Amygdala (tissue), 56 donors: ENCODE measurements around the gene RGCC.
"Not testable (repeated sequence)": the region's sequence is repeated elsewhere in the genome, so short reads cannot be mapped to it uniquely, and the experiment has no call there.

Experiments
- DNase-seq, 56 donors: peaks; one replicate each; lab custom pipeline; 2025; lab: John Stamatoyannopoulos, UW

Gene RGCC, protein sequence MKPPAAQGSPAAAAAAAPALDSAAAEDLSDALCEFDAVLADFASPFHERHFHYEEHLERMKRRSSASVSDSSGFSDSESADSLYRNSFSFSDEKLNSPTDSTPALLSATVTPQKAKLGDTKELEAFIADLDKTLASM

DNA sequence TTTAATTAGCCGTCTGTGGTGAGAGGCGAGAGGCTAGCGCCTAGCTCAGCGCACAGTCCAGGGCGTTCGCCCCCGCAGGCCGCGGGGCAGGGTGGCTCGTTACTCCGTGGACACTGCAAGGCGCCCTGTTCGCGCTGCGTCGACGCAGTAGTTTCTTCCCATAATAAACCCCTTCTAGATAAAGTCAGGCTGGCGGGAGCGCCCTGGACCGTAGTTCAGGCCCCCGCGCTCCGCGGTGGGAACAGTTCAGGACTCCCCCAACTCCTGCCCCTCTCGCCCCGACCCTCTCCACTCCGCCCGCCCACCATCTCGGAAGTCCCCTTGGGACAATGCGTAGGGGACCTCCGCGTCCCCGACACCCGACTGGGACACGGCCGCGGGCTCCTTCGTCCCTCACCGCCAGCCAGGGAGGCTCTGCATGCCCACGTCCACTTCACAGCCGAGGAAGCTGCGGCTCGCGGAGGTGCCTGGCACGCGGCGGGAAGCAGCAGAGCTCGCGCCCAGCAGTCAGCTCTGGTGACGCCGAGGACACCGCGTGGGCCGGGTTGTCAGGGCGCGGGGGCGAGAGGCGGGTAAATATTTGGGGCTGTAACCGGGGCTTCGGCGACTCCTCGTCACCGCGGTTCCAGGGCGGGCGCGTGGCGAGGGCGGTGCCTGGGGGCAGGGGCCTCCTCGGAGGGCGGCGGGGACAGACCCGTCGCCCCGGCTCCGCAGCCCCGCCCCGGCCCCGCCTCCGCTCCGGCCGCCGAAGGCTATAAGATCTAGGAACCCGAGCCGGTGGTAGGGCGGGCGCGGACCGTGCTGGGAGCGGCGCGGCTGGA lies at the start of gene RGCC:
RGCC (plus strand) TSS at position 783 of the 821 bp plus-strand sequence. CDS start 158 bp downstream, outside the sequence.
- peak in 51 of 56 donors; percentile 26 to 89 (median 67) for DNase-seq

DNA sequence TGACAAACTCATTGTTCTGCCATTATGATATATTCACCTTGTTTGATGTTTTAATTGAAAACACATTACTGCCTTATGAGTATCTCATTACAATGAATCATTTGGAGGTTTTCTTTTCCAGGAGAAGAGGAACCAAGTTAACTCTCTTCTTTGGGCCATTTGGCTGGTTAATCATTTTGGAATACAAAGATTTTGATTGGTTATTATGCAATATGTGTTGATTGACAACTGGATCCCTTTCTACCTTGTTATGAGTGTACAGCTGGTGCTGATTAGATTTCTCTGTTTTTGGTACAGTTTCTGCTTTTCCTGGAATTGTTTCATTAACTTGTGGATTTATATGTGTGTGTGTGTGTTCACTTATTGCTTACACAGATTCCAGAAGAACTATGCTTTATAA lies 49.2 kb upstream of the RGCC start:
- DNase-seq = no peak

DNA sequence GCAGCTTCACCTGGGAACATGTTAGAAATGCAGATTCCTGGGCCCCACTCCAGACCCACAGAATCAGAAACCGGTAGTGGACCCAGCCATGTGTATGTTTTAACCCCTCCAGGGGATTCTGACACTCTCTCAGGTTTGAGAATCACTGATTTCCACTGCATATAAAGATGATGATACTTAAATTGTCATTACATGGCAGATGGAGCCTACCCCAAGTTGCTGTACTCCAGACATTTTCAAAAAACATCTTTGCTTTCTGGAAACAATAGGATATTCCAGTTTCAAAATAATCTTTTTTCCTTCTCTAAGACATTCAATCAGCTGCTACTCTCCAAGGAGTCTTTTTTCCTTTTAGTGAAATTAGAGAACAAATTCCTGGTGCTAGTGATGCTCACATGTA lies 48.6 kb upstream of the RGCC start:
- DNase-seq = no peak

DNA sequence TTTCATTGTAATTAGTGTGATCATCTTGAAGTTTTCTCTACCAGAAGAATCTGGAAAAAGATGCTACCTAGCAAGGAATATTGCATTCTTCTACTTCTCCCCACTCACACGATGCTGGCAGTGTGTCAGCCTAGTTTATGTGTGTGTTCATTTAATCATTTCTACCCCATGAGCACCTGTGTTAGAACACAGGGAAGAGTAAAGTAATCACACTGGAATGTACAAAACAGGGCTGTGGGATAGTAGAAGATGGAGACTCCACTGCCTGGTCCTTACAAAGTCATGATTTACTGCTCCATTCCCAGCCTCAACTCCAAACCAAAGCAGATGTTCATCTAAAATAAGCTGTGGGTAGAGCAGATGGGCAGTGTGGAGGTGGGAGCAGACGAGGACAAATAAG lies 47.7 kb upstream of the RGCC start:
- DNase-seq = no peak

DNA sequence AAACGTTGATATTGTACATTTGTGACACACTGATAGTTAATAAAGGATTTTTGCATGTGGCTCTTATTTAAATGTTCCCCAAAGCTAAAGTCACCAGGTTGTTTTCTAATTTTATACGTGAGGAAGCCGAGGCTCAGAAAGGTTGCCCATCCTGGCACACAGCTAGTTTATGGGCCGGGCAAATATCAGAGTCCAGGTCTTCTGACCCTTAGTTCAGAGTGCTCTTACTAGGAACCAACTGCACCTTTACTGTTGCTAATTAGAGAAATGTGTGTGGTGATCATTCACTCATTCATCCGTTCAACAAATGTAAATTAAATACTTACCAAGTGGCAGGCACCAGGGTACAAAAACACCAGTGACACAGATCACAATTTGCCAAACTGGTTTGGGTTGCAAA lies 46.3 kb upstream of the RGCC start:
- DNase-seq = no peak

DNA sequence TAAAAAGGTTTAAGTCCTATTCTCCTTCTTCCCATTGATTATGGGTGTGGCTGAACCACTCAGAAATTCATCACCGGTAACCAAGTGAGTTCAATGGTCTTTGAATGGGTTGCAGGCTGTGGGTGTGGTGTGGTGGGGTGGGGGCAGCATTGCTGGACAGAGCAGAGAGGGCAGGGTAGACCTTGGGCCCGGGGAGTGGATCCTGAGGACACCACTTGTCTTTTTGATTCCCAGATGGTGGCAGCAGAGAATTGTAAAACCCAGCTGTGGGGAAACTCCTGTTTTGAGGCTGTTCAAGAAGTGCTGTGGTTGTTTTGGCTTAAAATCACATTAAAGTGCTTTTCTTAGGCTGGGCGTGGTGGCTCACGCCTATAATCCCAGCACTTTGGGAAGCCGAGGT lies 45.8 kb upstream of the RGCC start:
- DNase-seq = peak in 25 of 56 donors; percentile 1 to 51 (median 9)

DNA sequence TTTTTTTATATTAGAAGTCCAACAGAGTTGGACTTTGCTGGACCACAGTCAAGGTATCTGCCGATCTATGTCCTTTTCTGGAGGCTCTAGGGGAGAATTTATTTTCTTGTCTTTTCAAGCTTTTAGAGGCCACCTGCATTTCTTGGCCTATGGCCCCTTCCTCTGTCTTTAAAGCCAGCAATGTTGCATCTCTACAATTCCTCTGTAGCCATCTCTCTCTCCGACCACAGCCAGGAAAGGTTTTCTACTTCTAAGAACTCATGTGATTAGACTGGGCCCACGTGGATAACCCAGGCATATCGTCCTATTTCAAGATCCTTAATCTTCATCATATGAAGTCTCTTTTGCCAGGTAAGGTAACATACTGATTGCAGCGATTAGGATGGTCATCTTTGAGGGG lies 43.5 kb upstream of the RGCC start:
- DNase-seq = no peak

DNA sequence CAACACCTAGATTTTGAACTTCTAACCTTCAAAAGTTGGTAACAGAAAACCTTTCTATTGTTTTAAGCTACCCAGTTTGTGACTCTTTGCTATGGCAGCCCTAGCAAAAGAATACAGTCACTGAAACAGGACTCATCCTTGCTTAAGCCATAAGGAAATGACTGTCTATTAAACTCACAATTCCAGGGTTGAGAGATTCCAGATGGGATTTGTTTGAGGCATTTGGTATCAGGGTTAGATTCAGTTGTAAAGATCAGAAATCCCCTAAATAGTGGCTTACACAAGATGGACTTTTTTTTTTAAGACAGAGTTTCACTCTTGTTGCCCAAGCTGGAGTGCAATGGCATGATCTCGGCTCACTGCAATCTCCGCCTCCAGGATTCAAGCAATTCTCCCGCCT lies 41.1 kb upstream of the RGCC start:
- no peak for DNase-seq

DNA sequence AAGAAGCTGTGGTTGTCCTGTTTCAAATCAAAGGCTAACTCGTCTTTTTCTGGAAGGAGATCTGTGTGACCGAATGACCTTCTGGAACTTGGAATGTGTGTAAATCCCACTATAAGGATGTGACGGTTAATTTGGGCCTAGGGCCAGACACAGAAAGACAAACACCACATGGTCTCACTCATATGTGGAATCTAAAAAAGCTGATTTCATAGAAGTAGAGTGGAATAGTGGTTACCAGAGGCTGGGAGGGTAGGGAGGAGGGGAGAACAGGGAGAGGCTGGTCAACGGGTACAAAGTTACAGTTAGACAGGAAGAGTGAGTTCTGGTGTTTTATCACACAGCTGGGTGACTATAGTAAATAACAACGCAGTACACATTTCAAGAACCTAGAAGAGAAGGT lies 39.3 kb upstream of the RGCC start:
- no peak for DNase-seq

DNA sequence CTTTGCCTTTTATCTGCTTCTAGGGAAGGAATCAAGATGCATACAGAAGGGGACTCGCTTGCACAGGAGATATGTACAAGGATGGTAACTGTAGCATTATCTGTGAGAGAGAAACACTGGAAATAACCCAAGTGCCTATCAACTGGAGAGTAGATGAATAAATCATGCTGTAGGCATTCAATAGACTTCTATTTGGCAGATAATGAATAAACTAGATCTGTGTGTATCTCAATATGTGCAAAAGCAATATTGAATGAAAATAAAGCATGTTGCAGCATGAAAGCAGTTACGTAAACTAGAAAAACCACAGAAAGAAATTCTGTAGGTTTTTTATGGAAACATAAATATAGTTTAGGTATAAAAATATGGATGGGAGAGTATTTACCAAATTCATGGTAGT lies 38.6 kb upstream of the RGCC start:
- DNase-seq = no peak

DNA sequence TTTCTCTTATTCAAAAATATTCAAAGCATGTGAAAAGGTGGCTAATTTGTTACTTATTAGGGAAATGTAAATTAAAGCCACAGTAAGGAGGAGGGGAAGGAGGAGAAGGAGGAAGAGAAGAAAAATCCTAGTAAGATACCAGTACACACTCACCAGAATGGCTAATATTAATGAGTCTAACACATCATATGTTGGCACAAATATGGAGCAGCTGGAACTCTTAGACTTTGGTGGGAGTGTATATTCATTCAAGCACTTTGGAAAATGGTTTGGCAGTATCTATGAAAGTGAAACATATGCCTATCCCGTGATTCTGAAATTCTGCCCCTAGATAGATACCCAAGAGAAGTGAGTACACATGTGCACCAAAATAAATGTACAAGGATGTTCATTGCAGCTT lies 38.1 kb upstream of the RGCC start:
- DNase-seq = no peak

DNA sequence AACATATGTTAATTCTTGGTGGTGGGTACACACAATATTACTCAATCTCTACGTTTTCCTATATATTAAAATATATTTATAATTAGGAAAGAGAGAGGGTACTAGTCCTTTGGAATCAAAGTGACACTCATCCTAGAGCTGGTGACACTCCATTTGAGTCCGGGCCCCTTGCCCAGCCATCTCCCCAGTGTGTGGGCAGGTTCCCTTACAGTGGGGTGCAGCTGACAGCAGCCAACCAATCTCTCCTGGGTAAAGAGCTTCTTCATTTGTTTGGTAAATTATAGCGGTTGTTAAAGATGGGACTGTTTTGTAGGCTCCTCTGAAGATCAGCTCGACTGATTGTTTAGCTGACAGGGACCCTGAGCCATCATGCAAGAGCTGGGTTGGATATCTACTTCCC lies 37.2 kb upstream of the RGCC start:
- DNase-seq = no peak

DNA sequence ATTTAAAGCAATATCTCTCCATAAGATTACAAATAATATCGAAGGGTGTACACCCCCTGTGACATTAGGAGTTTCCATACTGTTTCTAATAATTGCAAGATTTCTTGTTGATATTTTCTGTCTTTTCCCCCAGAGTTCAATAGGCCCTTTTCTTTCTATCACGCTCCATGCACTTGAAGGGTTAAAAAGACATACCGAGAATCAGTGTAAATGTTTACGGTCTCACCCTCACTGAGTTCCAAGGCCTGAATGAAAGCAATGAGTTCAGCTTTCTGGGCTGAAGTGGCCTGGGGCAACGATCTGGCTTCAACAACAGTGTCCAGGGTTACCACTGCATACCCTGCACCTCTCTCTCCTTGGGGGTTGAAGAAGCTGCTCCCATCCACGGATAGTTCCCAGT lies 36.0 kb upstream of the RGCC start:
- DNase-seq = not testable (repeated sequence)

DNA sequence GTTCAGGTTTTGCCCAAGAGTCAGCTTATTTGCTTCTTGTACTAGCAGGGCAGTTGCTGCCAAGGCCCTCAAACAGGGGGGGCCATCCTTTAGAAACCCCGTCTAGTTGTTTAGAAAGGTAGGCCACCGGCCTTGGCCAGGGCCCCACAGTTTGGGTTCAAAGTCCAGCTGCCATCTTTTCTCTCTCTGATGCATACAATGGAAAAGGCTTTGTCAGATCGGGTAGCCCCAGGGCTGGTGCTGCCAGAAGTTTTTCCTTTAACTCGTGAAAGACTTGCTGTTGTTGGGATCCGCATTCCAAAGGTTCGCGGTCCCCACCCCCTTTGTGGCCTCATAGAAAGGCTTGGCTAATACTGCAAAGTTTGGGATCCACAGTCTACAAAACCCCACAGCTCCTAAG lies 35.4 kb upstream of the RGCC start:
- DNase-seq = peak in 1 of 56 donors; percentile 14

DNA sequence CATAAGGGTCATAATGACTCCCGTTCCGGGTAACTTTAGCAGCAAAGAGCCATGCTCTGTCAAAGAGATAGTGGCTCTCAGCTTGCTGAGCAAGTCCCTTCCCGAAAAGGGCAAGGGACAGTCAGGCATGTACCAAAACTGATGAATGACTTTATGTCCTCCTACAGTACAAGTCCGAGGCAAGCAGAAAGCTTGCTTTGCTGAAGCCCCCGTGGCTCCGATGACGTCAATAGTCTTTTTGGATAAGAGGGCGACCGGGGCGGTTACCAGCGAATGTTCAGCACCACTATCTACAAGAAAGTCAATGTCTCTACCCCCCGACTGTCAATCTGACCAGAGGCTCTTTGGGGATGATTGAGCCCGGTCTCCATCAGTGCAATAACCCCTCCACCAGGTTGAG lies 34.1 kb upstream of the RGCC start:
- not testable (repeated sequence) for DNase-seq

DNA sequence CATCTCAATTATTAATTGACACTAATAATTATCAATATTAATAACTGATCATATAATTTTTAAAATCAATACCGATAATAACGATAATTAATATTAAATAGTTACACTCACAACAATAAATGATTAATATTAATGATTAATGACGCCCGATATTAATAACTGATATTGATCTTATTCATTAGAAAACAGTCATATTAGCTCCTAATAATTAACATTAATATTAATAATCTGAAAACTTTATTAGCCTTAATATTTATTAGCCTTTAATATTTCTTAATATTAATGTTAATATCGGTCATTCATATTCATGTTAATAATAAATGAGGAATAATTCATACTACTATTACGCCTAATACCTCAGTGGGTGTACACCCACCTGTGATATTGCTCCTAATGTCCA lies 32.7 kb upstream of the RGCC start:
- not testable (repeated sequence) for DNase-seq

DNA sequence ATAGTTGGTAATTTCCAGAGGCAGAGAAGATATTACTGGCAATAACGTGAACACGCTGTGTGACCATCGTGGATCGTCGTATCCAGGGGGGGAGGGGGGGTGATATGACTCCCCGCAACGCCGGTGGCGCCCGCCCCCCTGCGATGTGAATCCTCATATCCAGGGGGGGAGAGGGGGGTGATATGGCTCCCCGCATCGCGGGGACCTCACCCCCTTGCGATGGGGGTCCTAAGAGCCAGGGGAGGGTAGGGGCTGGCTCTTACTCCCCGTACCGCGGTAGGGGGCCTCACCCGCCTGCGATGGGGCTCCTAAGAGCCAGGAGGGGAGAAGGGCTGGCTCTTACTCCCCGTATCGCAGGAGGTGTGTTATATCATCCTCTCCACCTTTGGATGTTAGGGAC lies 31.3 kb upstream of the RGCC start:
- DNase-seq = no peak

DNA sequence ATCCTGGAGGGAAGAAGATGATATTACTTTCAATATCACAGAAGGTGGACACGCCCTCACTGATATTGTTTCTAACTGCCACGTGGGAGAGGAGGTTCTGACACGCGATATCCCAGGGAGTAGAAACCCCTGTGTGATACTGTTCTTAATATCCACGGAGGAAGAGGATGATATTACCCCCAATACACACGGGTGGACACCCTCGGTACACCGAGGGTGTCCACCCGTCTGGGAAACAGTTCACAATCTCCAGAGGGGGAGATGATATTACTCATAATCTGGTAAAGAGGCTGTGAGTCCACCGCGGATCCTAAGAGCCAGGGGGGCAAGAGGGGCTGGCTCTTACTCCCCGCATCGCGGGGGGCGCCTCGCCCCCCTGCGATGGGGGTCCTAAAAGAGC lies 29.7 kb upstream of the RGCC start:
- DNase-seq = no peak

DNA sequence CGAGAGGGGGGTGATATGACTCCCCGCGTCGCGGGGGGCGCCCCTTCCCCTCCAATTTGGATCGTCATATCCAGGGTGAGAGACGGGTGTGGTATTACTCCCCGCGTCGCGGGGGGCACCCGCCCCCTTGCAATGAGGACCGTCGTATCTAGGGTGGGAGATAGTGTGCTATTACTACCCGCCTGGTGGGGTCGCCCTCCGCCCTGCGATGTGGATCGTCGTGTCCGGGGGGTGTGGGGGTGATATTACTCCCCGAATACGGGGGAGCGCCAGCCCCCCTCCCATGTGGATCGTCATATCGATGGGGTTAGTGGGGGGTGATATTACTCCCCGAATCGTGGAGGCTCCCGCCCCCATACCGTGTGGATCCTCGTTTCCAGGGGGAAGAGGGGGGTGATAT lies 29.2 kb upstream of the RGCC start:
- peak in 30 of 56 donors; percentile 1 to 64 (median 13) for DNase-seq

DNA sequence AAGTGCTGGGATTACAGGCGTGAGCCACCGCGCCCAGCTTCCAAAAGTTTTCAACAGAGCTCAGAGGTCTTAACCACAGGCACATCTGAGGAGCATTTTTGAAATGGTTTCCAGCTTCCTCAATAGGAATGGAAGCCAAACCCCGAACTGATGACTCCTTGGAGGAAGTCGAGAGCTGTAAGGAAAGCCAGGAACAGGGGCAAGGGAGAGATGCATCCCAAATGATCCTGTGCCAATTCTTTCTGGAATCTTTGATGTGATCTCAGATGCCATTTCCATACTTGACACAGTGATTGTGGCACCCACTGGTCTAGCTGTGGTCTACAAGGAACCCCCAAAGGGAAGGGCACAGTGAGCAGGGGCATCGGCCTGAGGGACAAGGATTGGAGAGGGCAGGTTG lies 23.3 kb upstream of the RGCC start:
- not testable (repeated sequence) for DNase-seq

DNA sequence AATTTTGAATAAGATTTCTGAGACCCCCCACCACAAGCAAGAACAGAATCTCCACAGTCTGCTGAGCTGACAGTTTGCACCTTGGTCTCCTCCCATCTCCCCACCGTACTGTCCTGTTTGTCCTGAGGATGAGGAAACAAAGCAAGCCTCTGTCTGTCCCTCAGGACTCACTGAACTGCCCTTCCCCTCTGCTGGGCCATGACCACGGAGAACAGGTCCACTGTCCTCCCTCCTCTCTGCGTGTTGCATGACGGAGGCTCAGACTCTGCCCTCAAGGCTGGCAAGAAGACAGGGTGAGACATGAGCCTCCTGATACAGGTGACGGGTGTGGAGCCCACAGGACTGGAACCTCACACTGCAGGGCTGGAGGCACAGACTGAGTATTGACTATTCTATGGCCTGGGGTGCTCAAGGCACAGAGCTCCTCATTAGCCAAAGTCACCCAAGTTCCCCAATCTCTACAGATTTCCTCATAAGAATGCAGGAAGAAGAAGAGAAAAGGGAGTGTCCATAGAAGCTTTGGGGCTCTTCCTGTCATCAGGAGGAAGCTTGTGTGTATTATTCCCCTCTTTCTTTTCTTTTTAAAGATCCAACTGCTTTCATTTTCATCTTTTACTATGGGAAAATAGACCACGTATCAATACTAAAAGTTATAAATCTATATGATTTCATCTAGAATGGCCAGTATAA lies 22.4 kb upstream of the RGCC start:
- no peak for DNase-seq

DNA sequence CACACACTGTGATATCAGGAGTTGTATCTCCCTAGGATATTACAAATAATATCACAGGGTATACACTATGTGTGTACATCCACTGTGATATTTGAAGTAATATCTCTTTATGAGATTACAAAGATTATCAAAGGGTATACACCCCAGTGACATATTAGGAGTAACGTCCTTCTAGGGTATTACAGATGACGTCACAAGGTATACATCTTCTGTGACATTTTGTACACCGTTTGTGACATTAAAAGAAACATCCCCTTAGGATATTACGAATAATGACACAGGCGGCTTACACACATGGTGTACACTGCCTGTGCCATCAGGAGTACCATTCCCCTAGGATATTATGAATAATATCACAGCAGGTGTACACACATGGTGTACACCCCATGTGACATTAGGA lies 13.4 kb upstream of the RGCC start:
- DNase-seq = no peak
